Colon (tissue), 2 donors: ENCODE data around the gene TRPC4.

ENCODE experiments used
- FAIRE-seq: peaks from 2 replicates; lab custom pipeline; 2012; peaks lifted over from hg19 to GRCh38; lab: Jason Lieb, UNC
- donor health status: control.
- donor health status: control.

TRPC4 gene

GRCh38 chr13:37716420-37717195, 153.0 kb downstream of the TRPC4 start:
- FAIRE-seq: no peak

GRCh38 chr13:37715606-37716015, 154.0 kb downstream of the TRPC4 start:
- FAIRE-seq: no peak

DNA sequence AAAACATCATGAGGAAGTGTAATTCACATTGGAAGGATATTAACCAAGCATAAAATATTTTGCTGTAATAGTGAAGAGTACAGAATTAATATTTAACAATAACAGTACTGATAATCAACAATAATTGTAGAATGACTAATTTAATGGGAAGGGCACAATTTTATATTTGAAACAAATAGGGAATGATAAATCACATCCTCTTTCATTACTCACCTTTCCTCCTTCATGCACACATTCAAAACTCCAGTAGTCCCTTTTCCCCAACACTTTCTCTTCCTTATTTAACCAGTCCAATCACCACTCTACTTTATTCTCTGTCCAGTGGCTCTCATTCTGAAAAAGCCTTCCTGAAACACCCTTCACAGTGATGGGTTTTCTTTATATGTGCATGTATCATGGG, 160.3 kb downstream of the TRPC4 start:
- no peak for FAIRE-seq

- no peak for FAIRE-seq
Measured at GRCh38 chr13:37707739-37708500, 161.7 kb downstream of the TRPC4 start.

- FAIRE-seq: no peak
Measured at GRCh38 chr13:37706041-37706440, 163.5 kb downstream of the TRPC4 start.

GRCh38 chr13:37701972-37702371, 167.6 kb downstream of the TRPC4 start:
- FAIRE-seq: no peak

- FAIRE-seq: no peak
Measured at GRCh38 chr13:37701306-37701705, 168.3 kb downstream of the TRPC4 start.

- FAIRE-seq: no peak
Measured at GRCh38 chr13:37700887-37701286, 168.7 kb downstream of the TRPC4 start.

- FAIRE-seq: no peak
Measured at GRCh38 chr13:37695200-37695599, 174.4 kb downstream of the TRPC4 start.

GRCh38 chr13:37690361-37690760, 179.2 kb downstream of the TRPC4 start:
- no peak for FAIRE-seq

DNA sequence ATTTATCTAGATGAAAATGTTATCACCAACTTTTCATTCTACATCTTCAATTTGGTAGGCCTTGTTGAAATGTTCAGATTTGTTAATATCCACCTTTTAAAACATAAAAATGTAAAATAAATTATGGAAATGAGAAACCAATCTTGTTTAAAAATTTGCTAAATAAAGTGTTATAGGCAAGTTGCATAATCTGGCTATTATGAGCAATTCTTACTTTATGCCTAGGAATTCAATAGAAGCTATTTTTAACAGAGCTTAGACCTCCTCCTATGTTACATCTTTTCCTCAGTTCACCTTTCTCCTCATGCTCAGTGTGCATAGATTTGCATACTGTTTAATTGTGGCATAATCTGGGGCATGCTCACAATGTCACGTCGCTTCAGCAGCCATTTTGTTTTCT, 183.1 kb downstream of the TRPC4 start:
- FAIRE-seq: no peak

DNA sequence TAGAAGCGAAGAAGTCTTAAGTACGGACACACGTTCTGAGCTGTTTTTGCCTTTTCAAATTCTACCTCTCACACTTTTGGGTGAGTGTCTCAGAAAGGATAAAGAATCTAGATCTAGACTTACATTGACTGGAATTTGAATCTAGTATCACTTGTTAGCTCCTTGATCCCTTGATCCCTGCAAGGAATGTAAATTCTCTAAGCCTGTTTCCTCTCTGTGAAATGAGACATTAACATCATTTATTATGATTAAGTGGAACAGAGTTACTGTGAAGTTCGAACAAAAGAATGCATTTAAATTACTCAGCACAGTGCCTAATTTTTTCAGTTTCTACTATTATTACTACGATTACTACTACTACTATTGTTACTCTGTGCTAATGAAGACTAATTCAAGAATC, 184.4 kb downstream of the TRPC4 start:
- no peak for FAIRE-seq

GRCh38 chr13:37682496-37682895, 187.1 kb downstream of the TRPC4 start:
- no peak for FAIRE-seq

- no peak for FAIRE-seq
Measured at GRCh38 chr13:37681281-37682032, 188.1 kb downstream of the TRPC4 start.

DNA sequence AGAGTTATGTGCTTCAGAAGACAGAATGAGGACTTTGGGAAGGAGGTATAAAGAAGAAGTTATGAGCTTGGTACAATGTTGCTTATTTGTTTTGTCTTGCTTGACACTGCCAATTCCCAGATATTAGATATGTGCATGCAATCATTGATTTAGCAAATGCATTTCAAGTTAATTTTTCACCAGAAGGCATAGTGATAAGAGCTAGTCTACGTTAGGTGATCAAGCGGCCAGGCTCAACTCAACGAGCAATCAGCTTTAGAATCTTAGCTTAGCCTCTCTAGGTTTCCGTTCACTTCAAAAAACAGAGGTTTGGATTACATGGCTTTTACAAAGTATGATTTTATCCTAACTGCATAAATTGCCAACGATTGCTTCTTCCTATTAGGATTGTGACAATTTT, 189.4 kb downstream of the TRPC4 start:
- no peak for FAIRE-seq

DNA sequence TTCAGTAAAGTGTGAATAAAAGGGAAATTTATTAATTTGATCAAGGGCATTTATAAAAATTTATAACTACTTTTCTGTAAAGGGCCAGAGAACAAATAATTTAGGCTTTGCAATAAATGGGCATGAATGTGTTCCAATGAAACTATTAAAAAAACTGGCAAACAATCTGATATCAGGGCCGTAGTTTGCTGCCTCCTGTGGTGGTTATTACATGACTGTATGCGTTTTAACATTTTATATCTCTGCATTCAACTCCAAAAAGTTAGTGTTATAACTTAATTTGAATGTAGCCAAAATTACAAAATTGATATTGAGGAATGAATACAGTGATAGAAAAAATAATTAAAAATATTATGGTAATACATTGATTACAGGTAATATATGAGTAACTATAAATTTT, 190.5 kb downstream of the TRPC4 start:
- no peak for FAIRE-seq

GRCh38 chr13:37669845-37670244, 199.7 kb downstream of the TRPC4 start:
- FAIRE-seq: no peak

GRCh38 chr13:37667702-37668101, 201.9 kb downstream of the TRPC4 start:
- no peak for FAIRE-seq

- no peak for FAIRE-seq
Measured at GRCh38 chr13:37666036-37666435, 203.5 kb downstream of the TRPC4 start.

DNA sequence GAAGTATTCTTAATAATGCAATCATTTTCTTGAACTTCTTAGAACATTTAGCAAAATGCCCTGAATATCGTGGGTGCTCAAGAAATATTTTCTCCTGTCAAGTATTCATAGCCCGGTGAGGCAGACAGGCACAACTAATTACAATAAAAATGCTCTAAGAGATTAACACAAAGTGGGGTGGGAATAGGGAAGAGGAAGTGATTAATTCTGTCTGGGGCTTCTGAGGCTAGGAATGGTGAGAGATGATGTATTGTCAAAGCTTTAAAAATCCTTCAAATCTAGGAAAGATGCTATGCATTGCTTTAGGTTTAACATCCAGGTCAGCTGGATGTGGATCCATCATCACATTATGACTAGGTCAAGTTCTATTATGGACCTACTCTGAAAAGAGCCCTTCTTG, 204.2 kb downstream of the TRPC4 start:
- FAIRE-seq: no peak

DNA sequence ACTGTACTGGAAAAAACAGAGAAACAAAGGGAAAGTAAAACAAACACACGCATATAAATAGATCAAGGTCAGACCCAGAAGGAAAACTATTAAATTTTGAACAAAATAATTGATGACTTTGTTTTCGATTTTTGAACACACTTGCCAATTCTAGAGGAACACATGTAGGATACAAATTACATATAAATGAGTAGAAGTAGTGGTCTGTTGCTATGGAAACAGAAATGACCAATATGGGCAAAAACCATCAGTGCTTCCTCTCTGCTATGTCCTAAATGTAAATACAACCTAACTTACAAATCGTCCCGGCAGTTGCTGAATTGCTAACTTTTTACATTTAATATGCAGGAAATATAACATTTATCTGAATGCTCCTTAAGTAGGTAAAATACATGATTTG, 205.8 kb downstream of the TRPC4 start:
- FAIRE-seq: no peak

- no peak for FAIRE-seq
Measured at GRCh38 chr13:37662624-37663023, 206.9 kb downstream of the TRPC4 start.

DNA sequence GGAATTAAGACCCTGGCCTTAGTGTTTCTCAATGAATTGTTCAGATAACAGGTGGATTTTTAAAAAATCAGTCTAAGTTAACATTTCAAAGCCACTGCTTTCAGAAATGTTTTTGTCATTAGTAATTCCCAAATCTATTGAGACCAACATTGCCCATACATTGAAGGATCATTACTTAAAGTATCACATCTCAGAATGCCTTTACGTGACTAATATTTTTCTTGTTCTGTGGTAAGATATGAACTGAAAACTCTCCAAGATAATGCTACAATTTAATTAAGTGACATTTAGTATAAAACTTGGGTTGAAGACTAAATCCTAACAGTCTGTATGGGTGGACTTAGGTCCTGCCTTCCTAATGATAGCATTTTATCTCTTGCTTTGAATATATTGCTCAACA, 211.6 kb downstream of the TRPC4 start:
- no peak for FAIRE-seq
